H1 (cell line): ENCODE data around the gene NRP2. TPM values are rescaled to one million over a fixed set of nuclear protein-coding genes. Genes with fewer than 3 reads are reported as not detected.

Source experiments
- CTCF ChIA-PET: fragments of 300-600 bp; sonication (Branson Sonifier 250); formaldehyde crosslinking; loops from one replicate; lab custom pipeline; 2021; ENCODE audit not compliant: partially characterized antibody; lab: Charles Lee
- POLR2A ChIA-PET: fragments of 300-600 bp; sonication (Branson Sonifier 250); formaldehyde crosslinking; loops from one replicate; lab custom pipeline; 2021; ENCODE audit warnings: inconsistent platforms; ENCODE audit not compliant: partially characterized antibody; lab: Charles Lee
- DNase-seq, 2 experiments: peaks; one replicate each; pipeline versions ENCODE4 v3.0.0 to v3.0.0-alpha.2; 2010 to 2022; ENCODE audit warnings: low spot score in 2 of 2, low read depth in 1 of 2, mixed read lengths in 1 of 2
- FAIRE-seq: peaks from 2 replicates; lab custom pipeline; 2011; peaks lifted over from hg19 to GRCh38; lab: Jason Lieb, UNC
- H2AFZ ChIP-seq: 2 replicates; pipeline ENCODE4 v1.8.1; 2012; ENCODE audit warnings: low read length, inconsistent platforms
- H2AK5ac ChIP-seq: 2 replicates; pipeline ENCODE4 v1.6.1; 2013; ENCODE audit warnings: low read depth, low read length
- H2BK120ac ChIP-seq: replicated peaks from 2 replicates; pipeline ENCODE3; 2013; ENCODE audit warnings: low read depth, low read length, inconsistent platforms
- H2BK12ac ChIP-seq: 2 replicates; pipeline ENCODE4 v1.6.1; 2013; ENCODE audit warnings: low read depth, low read length
- H2BK15ac ChIP-seq: 2 replicates; pipeline ENCODE4 v1.6.1; 2013; ENCODE audit warnings: low read length
- H2BK20ac ChIP-seq: 2 replicates; pipeline ENCODE4 v1.6.1; 2013; ENCODE audit warnings: low read length
- H2BK5ac ChIP-seq: 2 replicates; pipeline ENCODE4 v1.6.1; 2013; ENCODE audit warnings: low read depth, low read length
- H3K14ac ChIP-seq: 2 replicates; pipeline ENCODE4 v1.6.1; 2013; ENCODE audit warnings: inconsistent platforms; ENCODE audit not compliant: insufficient read length
- H3K18ac ChIP-seq: 2 replicates; pipeline ENCODE4 v1.6.1; 2013; ENCODE audit warnings: low read length; ENCODE audit errors: extremely low read depth
- H3K23ac ChIP-seq: 2 replicates; pipeline ENCODE4 v1.6.1; 2013; ENCODE audit warnings: inconsistent platforms; ENCODE audit not compliant: insufficient read length
- H3K23me2 ChIP-seq: 2 replicates; pipeline ENCODE4 v1.6.1; 2013; ENCODE audit warnings: low read depth, low read length
- H3K27ac ChIP-seq: 2 replicates; pipeline ENCODE4 v1.6.1; 2011; ENCODE audit warnings: low read depth, low read length, inconsistent platforms
- H3K27me3 ChIP-seq, 4 experiments: replicated peaks in 1 of 4; 1 replicate in 1 of 4; 2 replicates in 3 of 4; pipeline versions ENCODE4 v1.6.1 to v1.8.1; 2011 to 2013; ENCODE audit warnings: low read length in 3 of 4, mild to moderate bottlenecking in 3 of 4, inconsistent platforms in 2 of 4, mixed read lengths in 2 of 4, moderate library complexity in 1 of 4; ENCODE audit not compliant: control insufficient read depth in 3 of 4, insufficient read depth in 3 of 4; ENCODE audit errors: extremely low read depth in 1 of 4
- H3K36me3 ChIP-seq, 4 experiments: 2 replicates each; pipeline versions ENCODE4 v1.6.1 to v1.8.1; 2011 to 2013; ENCODE audit warnings: mild to moderate bottlenecking in 4 of 4, low read length in 3 of 4, moderate library complexity in 2 of 4, control low read depth in 1 of 4, inconsistent platforms in 1 of 4; ENCODE audit not compliant: insufficient read depth in 4 of 4, control insufficient read depth in 2 of 4
- H3K4ac ChIP-seq: replicated peaks from 2 replicates; pipeline ENCODE3; 2013; ENCODE audit warnings: low read length, low read depth, mixed read lengths, inconsistent platforms; ENCODE audit not compliant: insufficient read length
- H3K4me1 ChIP-seq, 4 experiments: replicated peaks in 1 of 4; 1 replicate in 1 of 4; 2 replicates in 3 of 4; pipeline versions ENCODE4 v1.6.1 to v1.8.1; 2011 to 2013; ENCODE audit warnings: low read length in 3 of 4, inconsistent platforms in 2 of 4, mixed read lengths in 1 of 4; ENCODE audit not compliant: insufficient read depth in 4 of 4, control insufficient read depth in 3 of 4
- H3K4me2 ChIP-seq, 2 experiments: 2 replicates each; pipeline versions ENCODE4 v1.6.1 to v1.8.1; 2011 to 2013; ENCODE audit warnings: low read depth in 2 of 2, low read length in 2 of 2, control low read depth in 1 of 2, inconsistent platforms in 1 of 2, mild to moderate bottlenecking in 1 of 2; ENCODE audit not compliant: insufficient read depth in 1 of 2
- H3K4me3 ChIP-seq, 4 experiments: fragments of 200-600, 300-600 bp in 1 of 4; sonication (generic), shearing (Covaris generic), sonication (Bioruptor Twin) in 1 of 4; 2 replicates each; pipeline versions ENCODE4 v1.5.1 to v1.8.1; 2011 to 2016; ENCODE audit warnings: low read length in 4 of 4, low read depth in 3 of 4, control low read depth in 2 of 4, inconsistent platforms in 2 of 4, mild to moderate bottlenecking in 2 of 4, mixed read lengths in 1 of 4, moderate library complexity in 1 of 4; ENCODE audit not compliant: insufficient read depth in 2 of 4; ENCODE audit errors: extremely low read depth in 1 of 4
- H3K56ac ChIP-seq: replicated peaks from 2 replicates; pipeline ENCODE3; 2013; ENCODE audit warnings: low read depth, mild to moderate bottlenecking, mixed read lengths, low read length, inconsistent platforms; ENCODE audit not compliant: insufficient read length
- H3K79me1 ChIP-seq: 2 replicates; pipeline ENCODE4 v1.6.1; 2013; ENCODE audit warnings: low read depth, low read length, control low read depth
- H3K79me2 ChIP-seq, 2 experiments: 2 replicates each; pipeline versions ENCODE4 v1.6.1 to v1.8.1; 2012 to 2013; ENCODE audit warnings: low read length in 2 of 2, mild to moderate bottlenecking in 2 of 2, inconsistent platforms in 1 of 2; ENCODE audit not compliant: insufficient read depth in 2 of 2, control insufficient read depth in 1 of 2
- H3K9ac ChIP-seq, 4 experiments: replicated peaks in 1 of 4; 1 replicate in 1 of 4; 2 replicates in 3 of 4; pipeline versions ENCODE4 v1.6.1 to v1.8.1; 2011 to 2013; ENCODE audit warnings: low read depth in 3 of 4, low read length in 3 of 4, control low read depth in 2 of 4, mild to moderate bottlenecking in 2 of 4, moderate library complexity in 2 of 4, inconsistent platforms in 1 of 4; ENCODE audit errors: extremely low read depth in 1 of 4
- H3K9me3 ChIP-seq, 2 experiments: 2 replicates each; pipeline versions ENCODE4 v1.6.1 to v1.8.1; 2012 to 2013; ENCODE audit warnings: mild to moderate bottlenecking in 2 of 2, moderate library complexity in 2 of 2, control low read depth in 1 of 2, inconsistent platforms in 1 of 2, low read depth in 1 of 2, low read length in 1 of 2, mixed read lengths in 1 of 2; ENCODE audit not compliant: insufficient read depth in 2 of 2
- H4K20me1 ChIP-seq, 2 experiments: replicated peaks in 1 of 2; 2 replicates each; pipeline versions ENCODE3 to v1.8.1; 2011 to 2013; ENCODE audit warnings: inconsistent platforms in 2 of 2, low read length in 2 of 2, mild to moderate bottlenecking in 1 of 2; ENCODE audit not compliant: insufficient read depth in 2 of 2, control insufficient read depth in 1 of 2
- H4K5ac ChIP-seq: 2 replicates; pipeline ENCODE4 v1.6.1; 2013; ENCODE audit warnings: low read length, low read depth, mixed read lengths, inconsistent platforms; ENCODE audit not compliant: insufficient read length
- H4K8ac ChIP-seq: 2 replicates; pipeline ENCODE4 v1.8.0; 2013; ENCODE audit warnings: mild to moderate bottlenecking, moderate library complexity, low read length, inconsistent platforms; ENCODE audit not compliant: insufficient read depth; ENCODE audit errors: extremely low read depth
- H4K91ac ChIP-seq: replicated peaks from 2 replicates; pipeline ENCODE3; 2013; ENCODE audit warnings: low read length, mixed read lengths, inconsistent platforms; ENCODE audit not compliant: insufficient read length
- ASH2L ChIP-seq: fragments of 200-600, 300-600 bp; sonication (generic); IDR thresholded peaks from one replicate; pipeline ENCODE4 v1.7.1; 2017; ENCODE audit warnings: low read length
- ATF2 ChIP-seq: IDR thresholded peaks from 2 replicates; pipeline ENCODE4 v1.6.1; 2012; ENCODE audit warnings: low read length, inconsistent platforms
- BCL11A ChIP-seq, 2 experiments: IDR thresholded peaks; one replicate each; pipeline ENCODE4 v1.6.1; 2011; ENCODE audit warnings: low read depth in 2 of 2, low read length in 2 of 2, mild to moderate bottlenecking in 2 of 2
- EP300 ChIP-seq, 2 experiments: IDR thresholded peaks; 1 replicate in 1 of 2; 2 replicates in 1 of 2; pipeline ENCODE4 v1.6.1; 2011 to 2012; ENCODE audit warnings: low read depth in 2 of 2, low read length in 2 of 2, mild to moderate bottlenecking in 2 of 2, borderline replicate concordance in 1 of 2, inconsistent platforms in 1 of 2, moderate library complexity in 1 of 2
- FOSL1 ChIP-seq: IDR thresholded peaks from 2 replicates; pipeline ENCODE4 v1.6.1; 2011; ENCODE audit warnings: mild to moderate bottlenecking, low read depth, low read length, moderate library complexity; ENCODE audit not compliant: insufficient read depth
- NANOG ChIP-seq: IDR thresholded peaks from 2 replicates; pipeline ENCODE4 v1.6.1; 2011; ENCODE audit warnings: low read length, low read depth, mild to moderate bottlenecking, inconsistent platforms; ENCODE audit not compliant: insufficient read depth, poor library complexity, severe bottlenecking
- POLR2AphosphoS5 ChIP-seq: IDR thresholded peaks from 2 replicates; pipeline ENCODE4 v1.6.1; 2011; ENCODE audit warnings: low read depth, low read length
- POU5F1 ChIP-seq: IDR thresholded peaks from 2 replicates; pipeline ENCODE4 v1.6.1; 2011; ENCODE audit warnings: low read depth, mild to moderate bottlenecking, low read length, moderate library complexity
- SP1 ChIP-seq: IDR thresholded peaks from 2 replicates; pipeline ENCODE4 v1.6.1; 2011; ENCODE audit warnings: low read depth, low read length
- TCF12 ChIP-seq: IDR thresholded peaks from 2 replicates; pipeline ENCODE4 v1.6.1; 2011; ENCODE audit warnings: low read depth, mild to moderate bottlenecking, low read length
- WGBS, 2 experiments: shearing (Covaris generic) in 1 of 2; methylation state at CpG; one replicate each; pipeline versions ENCODE4 v1.1.6 to v1.1.7; 2013 to 2015; ENCODE audit warnings: low lambda C conversion rate in 2 of 2, mixed read lengths in 2 of 2, inconsistent platforms in 1 of 2, low coverage in 1 of 2, missing lambda C conversion rate in 1 of 2; ENCODE audit not compliant: insufficient replicate concordance in 2 of 2, insufficient coverage in 1 of 2, insufficient read length in 1 of 2; ENCODE audit errors: extremely low coverage in 1 of 2, missing lambda C conversion rate in 1 of 2; 5-methylcytosine and 5-hydroxymethylcytosine counted together
- polyA plus RNA-seq, 7 experiments: library from polyadenylated mRNA; depleted of rRNA in 3 of 7; stranded (reverse) in 5 of 7; unstranded in 2 of 7; fragments of >200 nt in 5 of 7; fragments of 200-250 nt in 2 of 7; gene quantifications; 1 replicate in 5 of 7; 2 replicates in 1 of 7; 4 replicates in 1 of 7; pipeline versions ENCODE4 v1.2.1 to v1.2.3, GENCODE V29; 2011 to 2013; ENCODE audit warnings: missing spikeins in 2 of 7, mixed read lengths in 2 of 7
- total RNA-seq: library from RNA; stranded (reverse); fragmentation: NEBNext Ultra II Directional; extraction: Animal tissue kit (Norgen Biotek cat#: 25700); gene quantifications from 2 replicates; pipeline ENCODE4 v1.2.1, GENCODE V29; 2021
- TF ChIP-seq, protein P1 (sequence below): IDR thresholded peaks from 2 replicates; pipeline ENCODE4 v1.6.1; 2012; ENCODE audit warnings: inconsistent platforms

The NRP2 gene
- total and polyA plus RNA-seq, 2 of the 8 experiments (the other 6 are each of a cell fraction or from before 2014, with no cell fraction given): 32.0 to 37.8 TPM

DNA sequence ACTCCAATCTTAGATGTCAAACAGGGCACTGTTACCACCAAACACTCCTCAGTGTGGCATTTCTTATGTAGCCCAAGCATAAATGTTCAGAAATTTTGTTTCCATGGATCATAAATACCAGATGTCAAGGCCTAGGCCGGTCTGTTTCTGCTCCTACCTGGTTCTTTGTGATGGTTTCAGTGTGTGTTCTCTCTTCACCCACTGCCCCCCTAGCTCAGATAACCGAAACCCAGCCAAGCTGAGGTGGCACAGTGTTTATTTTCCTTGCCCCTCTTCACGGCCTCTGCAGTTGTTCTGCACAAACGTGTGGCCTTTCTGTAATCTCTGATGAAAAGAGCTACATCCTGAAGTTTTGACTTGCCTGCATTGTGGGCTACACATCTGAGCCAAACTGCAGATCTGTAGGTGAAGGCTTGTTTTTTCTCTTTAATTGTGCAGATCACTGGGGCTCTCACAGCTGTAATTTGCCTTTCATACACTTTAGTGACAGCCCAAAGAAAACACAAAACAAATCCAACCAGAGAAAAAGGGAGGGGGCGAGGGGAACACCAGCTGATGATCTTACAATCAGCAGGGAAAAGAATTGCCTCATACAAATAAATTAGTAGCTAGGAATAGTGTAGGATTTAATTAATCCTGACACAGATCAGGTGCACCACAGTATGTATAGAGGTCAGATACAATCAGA is 99.1 kb downstream of the NRP2 start:
- 85% methylated on average over 5 of the region's 5 CpGs; no CpG with 5 or more reads in 1 of the 2 experiments for WGBS, 2 experiments
- Histone ChIP-seq H3K56ac (no peak overlapping the region), H3K36me3 (no peaks in the 10 kb centered on the region), H3K4me3 (no peak overlapping the region), H2AFZ (no peak overlapping the region), H4K20me1 (no peaks in the 10 kb centered on the region), H3K23me2 (no peaks in the 10 kb centered on the region), H2BK15ac (no peak overlapping the region), H3K4me2 (no peak overlapping the region), H3K14ac (no peak overlapping the region), H3K9ac (no peak overlapping the region), H2BK12ac (no peak overlapping the region), H3K79me2 (no peaks in the 10 kb centered on the region), H3K9me3 (no peaks in the 10 kb centered on the region), H3K27me3 (no peaks in the 10 kb centered on the region; a peak in 1 of 7 replicates), H3K27ac (no peak overlapping the region), H4K8ac (no peak overlapping the region), H2BK20ac (no peak overlapping the region), H3K23ac (no peak overlapping the region), H2AK5ac (no peak overlapping the region), H2BK5ac (peak overlapping the region; percentile 15; the same call in 1 of the 2 replicates), H3K4ac (no peak overlapping the region), H2BK120ac (no peak overlapping the region), H4K91ac (no peak overlapping the region), H3K79me1 (no peaks in the 10 kb centered on the region), H3K4me1 (no peaks in the 10 kb centered on the region; a peak in 2 of 7 replicates), H3K18ac (no peak overlapping the region), H4K5ac (no peak overlapping the region)
- no peak for DNase-seq
- no peak for FAIRE-seq
- ChIA-PET CTCF (interaction anchor here (0.6 to 12.2 kb wide), 10 partner anchors 13 to 167 kb away, joined by 3 to 185 read pairs (median 4); no protein-coding TSS in a partner anchor), POLR2A (interaction anchor here (0.6 kb wide), 1 partner anchor 102 kb away, joined by 3 read pairs; no protein-coding TSS in a partner anchor)
- TF ChIP-seq POU5F1 (no peak), BCL11A (IDR thresholded peaks at IDR 0.05; ENCODE audit: low read depth in 2 of 2, low read length in 2 of 2) (no peak), ATF2 (no peak), ASH2L (no peak), FOSL1 (no peak), SP1 (no peak), EP300 (IDR thresholded peaks at IDR 0.05; ENCODE audit: borderline replicate concordance in 1 of 2, low read depth in 2 of 2, low read length in 2 of 2) (no peak), NANOG (no peak), TCF12 (no peak), POLR2AphosphoS5 (no peak)
- TF ChIP-seq, protein P1, sequence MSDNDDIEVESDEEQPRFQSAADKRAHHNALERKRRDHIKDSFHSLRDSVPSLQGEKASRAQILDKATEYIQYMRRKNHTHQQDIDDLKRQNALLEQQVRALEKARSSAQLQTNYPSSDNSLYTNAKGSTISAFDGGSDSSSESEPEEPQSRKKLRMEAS: no peak
